HL-60 (cell line): ENCODE measurements around the gene DNAJC12.

ENCODE experiments used
- CTCF ChIP-seq: IDR thresholded peaks from one replicate; pipeline ENCODE4 v1.5.1; 2011; ENCODE audit warnings: low read length, control low read depth, inconsistent platforms; ENCODE audit not compliant: insufficient read depth
- GABPA ChIP-seq: IDR thresholded peaks from 2 replicates; pipeline ENCODE4 v1.6.1; 2012; ENCODE audit warnings: low read depth
- POLR2AphosphoS5 ChIP-seq: IDR thresholded peaks from 2 replicates; pipeline ENCODE4 v1.6.1; 2012; ENCODE audit warnings: low read depth
- REST ChIP-seq: IDR thresholded peaks from 2 replicates; pipeline ENCODE4 v1.6.1; 2012; ENCODE audit warnings: low read depth; ENCODE audit not compliant: insufficient replicate concordance
- SPI1 ChIP-seq: IDR thresholded peaks from 2 replicates; pipeline ENCODE4 v1.6.1; 2012; ENCODE audit warnings: low read depth, mild to moderate bottlenecking, borderline replicate concordance

GRCh38 chr10:67776371-67776770, 61.6 kb downstream of the DNAJC12 start:
- no peak for TF ChIP-seq CTCF
- no peak for TF ChIP-seq POLR2AphosphoS5
- no peak for TF ChIP-seq SPI1
- TF ChIP-seq GABPA = no peak
- no peak for TF ChIP-seq REST
